Measurements from ENCODE around the gene IL25. TPM values are rescaled to one million over a fixed set of nuclear protein-coding genes. Genes with fewer than 3 reads are reported as not detected.

The IL25 gene
- total and polyA plus RNA-seq, 2 of the 13 experiments (the other 11 are each of a cell fraction or from before 2014, with no cell fraction given): not detected

- TF ChIP-seq KDM5B (CRISPR knock-in tag; IDR thresholded peaks at IDR 0.05; ENCODE audit: borderline replicate concordance): no peak
- TF ChIP-seq FOXM1 (CRISPR knock-in tag; IDR thresholded peaks at IDR 0.05): no peak
- TF ChIP-seq PHF20 (CRISPR knock-in tag; IDR thresholded peaks at IDR 0.05): no peak
- 0 out of 2 replicates have a peak, but pooled peaks have one; percentile 78 for TF ChIP-seq FOXO4 (CRISPR knock-in tag; conservative IDR thresholded peaks at IDR 0.05)
- TF ChIP-seq ZNF264 (CRISPR knock-in tag; IDR thresholded peaks at IDR 0.05): no peak
- peak; percentile 23; the same call in 1 of the 2 replicates for TF ChIP-seq GABPB1 (CRISPR knock-in tag; IDR thresholded peaks at IDR 0.05)
- TF ChIP-seq ZNF280B (CRISPR knock-in tag; IDR thresholded peaks at IDR 0.05; ENCODE audit: borderline replicate concordance): no peak; the same call in 1 of the 2 replicates
- no peak for TF ChIP-seq ZSCAN20 (CRISPR knock-in tag; IDR thresholded peaks at IDR 0.05; ENCODE audit: borderline replicate concordance)
- TF ChIP-seq STAG1 (CRISPR knock-in tag; IDR thresholded peaks at IDR 0.05): no peak
- TF ChIP-seq ETV5 (CRISPR knock-in tag; IDR thresholded peaks at IDR 0.05; ENCODE audit: borderline replicate concordance): no peak
- no peak for TF ChIP-seq RFX3 (CRISPR knock-in tag; IDR thresholded peaks at IDR 0.05)
- 0 out of 2 replicates have a peak, but pooled peaks have one; percentile 18 for TF ChIP-seq SIN3A (IDR thresholded peaks at IDR 0.05; ENCODE audit: borderline replicate concordance, low read depth, low read length)
- TF ChIP-seq SP1 (IDR thresholded peaks at IDR 0.05): no peak
- no peak for TF ChIP-seq SP1 (CRISPR knock-in tag; IDR thresholded peaks at IDR 0.05)
- 0 out of 2 replicates have a peak, but pooled peaks have one; percentile 18 for TF ChIP-seq FOXO1 (CRISPR knock-in tag; IDR thresholded peaks at IDR 0.05)
- TF ChIP-seq ZNF747 (CRISPR knock-in tag; IDR thresholded peaks at IDR 0.05; ENCODE audit: borderline replicate concordance): no peak
- 0 out of 2 replicates have a peak, but pooled peaks have one; percentile 26 for TF ChIP-seq JUND (CRISPR knock-in tag; IDR thresholded peaks at IDR 0.05)
- no peak for TF ChIP-seq ELF3 (CRISPR knock-in tag; IDR thresholded peaks at IDR 0.05)
- TF ChIP-seq ZFP36L2 (CRISPR knock-in tag; IDR thresholded peaks at IDR 0.05): no peak
- 0 out of 2 replicates have a peak, but pooled peaks have one; percentile 1 for TF ChIP-seq ISL2 (CRISPR knock-in tag; IDR thresholded peaks at IDR 0.05)
- TF ChIP-seq, protein P1, sequence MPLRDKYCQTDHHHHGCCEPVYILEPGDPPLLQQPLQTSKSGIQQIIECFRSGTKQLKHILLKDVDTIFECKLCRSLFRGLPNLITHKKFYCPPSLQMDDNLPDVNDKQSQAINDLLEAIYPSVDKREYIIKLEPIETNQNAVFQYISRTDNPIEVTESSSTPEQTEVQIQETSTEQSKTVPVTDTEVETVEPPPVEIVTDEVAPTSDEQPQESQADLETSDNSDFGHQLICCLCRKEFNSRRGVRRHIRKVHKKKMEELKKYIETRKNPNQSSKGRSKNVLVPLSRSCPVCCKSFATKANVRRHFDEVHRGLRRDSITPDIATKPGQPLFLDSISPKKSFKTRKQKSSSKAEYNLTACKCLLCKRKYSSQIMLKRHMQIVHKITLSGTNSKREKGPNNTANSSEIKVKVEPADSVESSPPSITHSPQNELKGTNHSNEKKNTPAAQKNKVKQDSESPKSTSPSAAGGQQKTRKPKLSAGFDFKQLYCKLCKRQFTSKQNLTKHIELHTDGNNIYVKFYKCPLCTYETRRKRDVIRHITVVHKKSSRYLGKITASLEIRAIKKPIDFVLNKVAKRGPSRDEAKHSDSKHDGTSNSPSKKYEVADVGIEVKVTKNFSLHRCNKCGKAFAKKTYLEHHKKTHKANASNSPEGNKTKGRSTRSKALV (CRISPR knock-in tag; IDR thresholded peaks at IDR 0.05): no peak
- no peak for TF ChIP-seq PLRG1 (conservative IDR thresholded peaks at IDR 0.05)
- TF ChIP-seq, protein P2, sequence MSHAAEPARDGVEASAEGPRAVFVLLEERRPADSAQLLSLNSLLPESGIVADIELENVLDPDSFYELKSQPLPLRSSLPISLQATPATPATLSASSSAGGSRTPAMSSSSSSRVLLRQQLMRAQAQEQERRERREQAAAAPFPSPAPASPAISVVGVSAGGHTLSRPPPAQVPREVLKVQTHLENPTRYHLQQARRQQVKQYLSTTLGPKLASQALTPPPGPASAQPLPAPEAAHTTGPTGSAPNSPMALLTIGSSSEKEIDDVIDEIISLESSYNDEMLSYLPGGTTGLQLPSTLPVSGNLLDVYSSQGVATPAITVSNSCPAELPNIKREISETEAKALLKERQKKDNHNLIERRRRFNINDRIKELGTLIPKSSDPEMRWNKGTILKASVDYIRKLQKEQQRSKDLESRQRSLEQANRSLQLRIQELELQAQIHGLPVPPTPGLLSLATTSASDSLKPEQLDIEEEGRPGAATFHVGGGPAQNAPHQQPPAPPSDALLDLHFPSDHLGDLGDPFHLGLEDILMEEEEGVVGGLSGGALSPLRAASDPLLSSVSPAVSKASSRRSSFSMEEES (CRISPR knock-in tag; IDR thresholded peaks at IDR 0.05): no peak
- no peak for TF ChIP-seq FLYWCH1 (CRISPR knock-in tag; IDR thresholded peaks at IDR 0.05)
- TF ChIP-seq ZNF484 (CRISPR knock-in tag; IDR thresholded peaks at IDR 0.05; ENCODE audit: borderline replicate concordance, low read depth): no peak
- TF ChIP-seq ZSCAN25 (CRISPR knock-in tag; IDR thresholded peaks at IDR 0.05): no peak
Measured at GRCh38 chr14:23326491-23327332, 45.9 kb upstream of the IL25 start (continued).

All from HepG2 (cell line).